Right forelimb (tissue), 1 donor: Measurements from ENCODE around the gene IL18R1.
A peak's percentile ranks its signal among the peaks of the same experiment; 100 is the strongest.

Source experiments
- DNase-seq: peaks from one replicate; pipeline ENCODE4 v3.0.0-alpha.2; 2018

Gene IL18R1

DNA sequence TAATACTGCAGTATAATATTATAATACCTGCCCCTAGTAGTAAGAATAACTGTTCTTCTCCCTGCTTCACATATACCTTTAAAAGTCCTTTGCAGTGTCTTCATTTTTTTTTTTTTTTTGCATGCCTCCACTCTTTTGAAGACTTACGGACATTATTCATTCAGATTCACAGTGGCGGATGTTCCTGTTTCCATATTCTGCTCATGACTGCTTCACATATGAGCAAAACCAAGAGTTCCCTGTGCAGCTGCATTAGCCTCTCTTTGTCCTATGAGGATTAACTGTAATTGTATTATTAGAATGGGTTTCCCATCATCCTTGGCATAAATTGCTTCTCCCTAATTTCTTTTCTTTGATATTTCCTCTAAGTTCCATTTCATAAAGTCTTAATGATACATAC, 80.1 kb downstream of the IL18R1 start:
- no peak for DNase-seq

DNA sequence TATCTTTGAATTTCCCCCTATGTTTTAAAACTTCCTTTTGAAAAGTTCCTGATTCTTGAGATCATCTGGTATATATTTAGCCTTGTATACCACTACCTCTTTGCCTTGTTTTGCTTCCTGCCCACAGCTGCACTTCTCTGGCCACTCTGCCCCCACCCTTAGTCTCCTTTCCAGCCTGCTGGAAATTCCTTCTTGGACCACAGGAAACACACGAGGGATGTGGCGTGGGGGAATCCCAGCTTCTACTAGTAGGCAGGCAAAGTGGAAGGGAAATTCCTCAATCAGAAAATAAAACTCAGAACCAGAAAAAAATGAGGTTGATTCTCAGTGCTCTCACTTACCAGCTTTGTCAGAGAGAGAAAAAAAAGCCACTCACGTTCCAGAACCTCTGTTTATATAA, 80.7 kb downstream of the IL18R1 start:
- DNase-seq = peak; percentile 49

DNA sequence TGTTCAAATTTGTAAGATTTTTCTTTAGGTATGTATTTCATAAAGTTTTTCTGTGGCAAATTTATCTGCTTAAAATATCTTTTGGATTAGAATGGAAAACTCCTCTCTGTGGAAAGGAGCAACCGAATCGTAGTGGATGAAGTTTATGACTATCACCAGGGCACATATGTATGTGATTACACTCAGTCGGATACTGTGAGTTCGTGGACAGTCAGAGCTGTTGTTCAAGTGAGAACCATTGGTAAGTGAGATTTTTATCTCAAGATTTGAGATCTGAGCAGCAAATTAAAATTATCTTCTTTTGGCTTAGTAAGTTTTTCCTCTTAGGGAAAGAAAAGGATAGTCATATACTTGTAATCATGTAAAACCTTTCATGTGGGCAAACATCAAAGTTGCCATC, 81.5 kb downstream of the IL18R1 start:
- DNase-seq = no peak

DNA sequence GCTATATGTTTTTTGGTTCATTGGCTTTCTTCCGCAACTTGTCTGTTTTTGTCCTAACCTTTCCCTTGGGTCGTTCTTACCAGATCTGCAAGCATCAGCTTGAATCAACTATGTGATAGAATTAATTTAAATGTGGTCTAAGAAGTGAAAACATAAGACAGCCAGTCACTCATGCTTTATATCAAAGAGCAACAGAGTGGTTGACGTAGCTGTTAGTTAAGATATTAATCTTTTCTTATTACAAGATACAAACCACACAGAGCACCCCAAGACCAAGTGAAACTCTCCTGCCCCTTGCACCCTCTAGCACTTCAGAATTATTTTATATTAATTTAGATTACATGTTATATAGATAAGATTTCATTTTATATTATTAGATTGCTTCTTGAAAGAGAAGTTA, 82.5 kb downstream of the IL18R1 start:
- DNase-seq = no peak

DNA sequence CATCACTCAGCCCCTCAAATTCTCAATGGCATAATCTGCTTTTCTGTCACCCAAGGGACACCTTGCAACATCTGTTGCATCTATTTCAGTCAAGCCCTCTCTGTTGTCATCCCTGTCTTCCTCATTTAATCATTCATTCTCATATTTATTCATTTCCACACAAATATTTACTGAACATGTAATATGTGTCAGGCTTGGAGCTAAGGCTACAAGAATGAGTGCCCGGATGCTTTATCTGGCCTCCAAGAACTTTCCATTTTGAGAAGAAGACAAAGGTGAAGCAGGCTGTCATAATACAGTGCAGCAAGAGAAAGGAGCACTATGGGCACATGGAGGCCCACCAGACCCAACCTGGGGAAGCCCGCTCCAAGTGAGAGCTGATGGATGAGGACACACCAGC, 83.0 kb downstream of the IL18R1 start:
- no peak for DNase-seq

DNA sequence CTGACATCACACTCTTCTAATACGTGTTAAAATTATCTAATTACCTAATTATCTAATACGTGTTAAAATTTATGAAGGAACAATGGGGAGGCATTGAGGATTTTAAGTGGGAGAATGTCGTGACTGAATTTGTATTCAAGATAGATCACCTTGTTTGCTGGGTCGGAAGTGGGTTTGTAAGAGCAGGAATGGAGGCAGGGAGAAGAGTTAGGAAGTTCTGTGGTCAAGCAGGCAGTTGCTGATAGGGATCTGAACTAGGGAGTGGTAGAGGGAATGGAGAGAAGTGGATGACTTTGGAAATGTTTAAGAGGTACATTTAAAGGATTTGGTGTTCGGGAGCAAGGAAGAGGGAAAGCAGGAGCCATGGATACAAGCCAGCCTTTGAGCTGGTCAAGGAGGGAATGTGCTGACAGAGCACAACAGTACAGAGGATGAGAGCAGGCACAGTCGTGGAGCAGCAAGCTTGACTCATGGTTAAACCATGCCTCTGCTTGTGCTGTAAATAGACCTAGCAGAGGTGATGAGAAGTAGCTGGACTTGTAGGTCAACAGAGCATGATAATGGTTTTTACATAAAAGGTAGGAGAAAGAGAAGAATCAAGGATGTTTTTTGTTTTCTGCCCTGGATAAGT, 83.6 kb downstream of the IL18R1 start:
- DNase-seq = no peak

DNA sequence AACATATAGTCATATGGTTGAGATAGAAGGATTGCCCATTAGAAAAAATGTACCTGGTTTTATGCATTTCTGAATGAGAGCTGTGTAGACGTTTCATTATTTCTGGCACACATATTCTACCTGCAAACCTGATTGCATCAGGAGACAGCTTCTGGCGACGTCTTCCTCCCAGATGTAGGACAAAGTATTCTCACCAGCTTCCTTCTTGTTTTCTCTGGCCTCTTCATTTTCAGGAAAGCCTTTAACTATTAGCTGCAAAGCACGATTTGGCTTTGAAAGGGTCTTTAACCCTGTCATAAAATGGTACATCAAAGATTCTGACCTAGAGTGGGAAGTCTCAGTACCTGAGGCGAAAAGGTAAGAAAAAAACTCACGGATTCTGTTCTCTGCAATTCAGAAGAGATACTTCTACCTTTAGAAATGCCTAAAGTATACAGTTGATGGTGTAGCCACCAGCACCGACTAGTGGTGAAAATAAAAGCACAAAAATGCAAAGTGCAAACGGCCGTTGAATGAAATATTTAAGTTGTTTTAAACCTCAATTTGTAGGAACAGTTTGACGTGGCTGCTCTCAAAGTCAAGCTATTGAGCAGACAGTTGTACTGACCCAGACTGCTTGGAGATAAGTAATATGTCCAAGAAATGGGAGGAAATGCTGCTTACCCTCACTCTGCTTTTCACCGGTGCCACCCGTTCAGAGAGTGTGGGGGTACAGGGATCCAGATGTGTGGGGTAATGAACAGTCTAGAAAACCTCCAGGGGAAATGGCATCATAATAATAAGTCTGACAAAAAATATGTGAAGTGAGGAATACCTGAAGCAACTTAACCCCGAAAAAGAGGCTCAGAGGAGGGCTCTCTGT, 87.6 kb downstream of the IL18R1 start:
- no peak for DNase-seq

DNA sequence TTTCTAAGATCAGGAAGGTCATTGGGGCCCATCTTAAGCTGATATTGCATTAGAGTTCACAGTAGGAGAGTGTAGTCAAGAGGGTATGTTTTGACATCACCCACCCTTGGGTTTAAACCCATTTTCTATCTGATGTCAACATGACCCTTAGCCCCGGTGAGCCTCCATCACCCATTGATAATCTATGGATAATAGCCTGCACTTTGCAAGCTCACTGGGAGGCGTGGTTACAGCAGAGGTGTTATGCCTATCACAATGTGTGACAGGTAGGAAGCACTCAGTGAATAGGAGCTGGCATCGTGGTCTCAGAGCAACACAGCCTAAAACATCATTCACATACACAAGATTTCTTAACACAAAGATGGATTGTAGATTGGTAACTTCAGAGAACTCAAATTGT, 88.6 kb downstream of the IL18R1 start:
- no peak for DNase-seq

DNA sequence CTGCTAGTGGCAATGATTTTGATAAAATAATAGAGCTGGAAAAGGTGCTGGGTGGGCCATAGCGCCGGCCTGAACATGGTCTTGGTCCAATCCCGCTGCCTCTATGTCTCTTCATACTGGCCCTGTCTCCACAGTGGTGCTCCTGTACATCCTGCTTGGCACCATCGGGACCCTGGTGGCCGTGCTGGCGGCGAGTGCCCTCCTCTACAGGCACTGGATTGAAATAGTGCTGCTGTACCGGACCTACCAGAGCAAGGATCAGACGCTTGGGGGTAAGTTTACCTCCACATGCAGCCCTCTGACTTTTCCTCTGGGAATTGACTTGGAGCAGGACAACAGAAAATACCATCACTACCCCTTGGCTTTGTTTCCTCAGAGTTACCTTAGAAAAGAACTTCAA, 91.3 kb downstream of the IL18R1 start:
- no peak for DNase-seq
